Suppressor macrophage (primary cell): ENCODE results near the gene KIAA1614.
"Not testable (repeated sequence)": the region's sequence is repeated elsewhere in the genome, so short reads cannot be mapped to it uniquely, and the experiment has no call there.

Source experiments
- DNase-seq, 4 experiments: peaks; one replicate each; pipeline ENCODE4 v3.0.0-alpha.2; 2020 to 2022

KIAA1614 gene

GRCh38 chr1:180946056-180946455 is 33.4 kb downstream of the KIAA1614 start:
- no peak for DNase-seq

- no peak for DNase-seq
Measured at GRCh38 chr1:180946541-180947498, 34.1 kb downstream of the KIAA1614 start.

- no peak for DNase-seq
Measured at GRCh38 chr1:180947499-180947885, 34.8 kb downstream of the KIAA1614 start.

- DNase-seq, result no peak
Measured at GRCh38 chr1:180947901-180948640, 35.4 kb downstream of the KIAA1614 start.

- peak in 3 of 4 experiments; percentile 21 to 24 (median 21) for DNase-seq
Measured at GRCh38 chr1:180948641-180949615, 36.2 kb downstream of the KIAA1614 start.

- no peak for DNase-seq
Measured at GRCh38 chr1:180949616-180950000, 36.9 kb downstream of the KIAA1614 start.

- no peak for DNase-seq
Measured at GRCh38 chr1:180950321-180950720, 37.6 kb downstream of the KIAA1614 start.

GRCh38 chr1:180951186-180951745 is 38.6 kb downstream of the KIAA1614 start:
- no peak for DNase-seq

GRCh38 chr1:180951836-180952656 is 39.3 kb downstream of the KIAA1614 start:
- DNase-seq, result peak; percentile 24 to 64 (median 47)

- no peak for DNase-seq
Measured at GRCh38 chr1:180952657-180953013, 39.9 kb downstream of the KIAA1614 start.

GRCh38 chr1:180953291-180954004 is 40.8 kb downstream of the KIAA1614 start:
- DNase-seq, result no peak

GRCh38 chr1:180954005-180954800 is 41.5 kb downstream of the KIAA1614 start:
- peak in 3 of 4 experiments; percentile 10 to 71 (median 46) for DNase-seq

GRCh38 chr1:180954801-180955165 is 42.1 kb downstream of the KIAA1614 start:
- DNase-seq, result no peak

- DNase-seq, result no peak
Measured at GRCh38 chr1:180956028-180956640, 43.4 kb downstream of the KIAA1614 start.

- not testable (repeated sequence) for DNase-seq
Measured at GRCh38 chr1:180959620-180960019, 46.9 kb downstream of the KIAA1614 start.

- DNase-seq, result no peak
Measured at GRCh38 chr1:180961622-180962021, 48.9 kb downstream of the KIAA1614 start.

GRCh38 chr1:180962178-180962577 is 49.5 kb downstream of the KIAA1614 start:
- peak; percentile 52 to 81 (median 74) for DNase-seq

- DNase-seq, result no peak
Measured at GRCh38 chr1:180964056-180964455, 51.4 kb downstream of the KIAA1614 start.

GRCh38 chr1:180964595-180964994 is 51.9 kb downstream of the KIAA1614 start:
- DNase-seq, result no peak
